Neural crest cell (in vitro differentiated cells): Measurements from ENCODE around the gene DCUN1D1. TPM values are rescaled to one million over a fixed set of nuclear protein-coding genes. Genes with fewer than 3 reads are reported as not detected.

Source experiments
- DNase-seq: peaks from one replicate; pipeline ENCODE4 v3.0.0; 2021; ENCODE audit warnings: low read depth, mixed read lengths, low spot score
- H3K27ac Mint-ChIP-seq: one replicate; pipeline ENCODE4 v1.8.0; 2021; ENCODE audit warnings: mild to moderate bottlenecking, mixed read lengths; ENCODE audit not compliant: unreplicated experiment
- H3K27me3 Mint-ChIP-seq: 2 replicates; pipeline ENCODE4 v1.8.0; 2021; ENCODE audit warnings: low read depth, mild to moderate bottlenecking, mixed read lengths
- H3K36me3 Mint-ChIP-seq: 2 replicates; pipeline ENCODE4 v1.8.0; 2021; ENCODE audit warnings: low read depth, mild to moderate bottlenecking, mixed read lengths
- H3K4me1 Mint-ChIP-seq: 2 replicates; pipeline ENCODE4 v1.8.0; 2021; ENCODE audit warnings: mixed read lengths
- H3K4me3 Mint-ChIP-seq: one replicate; pipeline ENCODE4 v1.8.0; 2021; ENCODE audit warnings: mild to moderate bottlenecking, mixed read lengths
- H3K9me3 Mint-ChIP-seq: 2 replicates; pipeline ENCODE4 v1.8.0; 2021; ENCODE audit warnings: mixed read lengths
- total RNA-seq: library from RNA; stranded (reverse); gene quantifications from 2 replicates; pipeline ENCODE4 v1.2.1, GENCODE V29; 2021
- TF ChIP-seq, protein P1 (sequence below): fragments of 200-600 bp; sonication (generic); conservative IDR thresholded peaks from 2 replicates; pipeline ENCODE4 v1.5.0; 2021; ENCODE audit warnings: antibody characterized with exemption, mild to moderate bottlenecking

Gene DCUN1D1
- total RNA-seq, 1 donor from 2014 or later: 48.3 TPM

DNA sequence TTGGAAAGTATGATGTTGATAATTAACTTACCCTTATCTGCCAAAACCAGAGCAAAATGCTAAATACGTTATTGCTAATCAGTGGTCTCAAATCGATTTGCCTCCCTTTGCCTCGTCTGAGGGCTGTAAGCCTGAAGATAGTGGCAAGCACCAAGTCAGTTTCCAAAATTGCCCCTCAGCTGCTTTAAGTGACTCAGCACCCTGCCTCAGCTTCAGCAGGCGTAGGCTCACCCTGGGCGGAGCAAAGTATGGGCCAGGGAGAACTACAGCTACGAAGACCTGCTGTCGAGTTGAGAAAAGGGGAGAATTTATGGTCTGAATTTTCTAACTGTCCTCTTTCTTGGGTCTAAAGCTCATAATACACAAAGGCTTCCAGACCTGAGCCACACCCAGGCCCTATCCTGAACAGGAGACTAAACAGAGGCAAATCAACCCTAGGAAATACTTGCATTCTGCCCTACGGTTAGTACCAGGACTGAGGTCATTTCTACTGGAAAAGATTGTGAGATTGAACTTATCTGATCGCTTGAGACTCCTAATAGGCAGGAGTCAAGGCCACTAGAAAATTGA, 59.7 kb downstream of the DCUN1D1 start:
- no peaks in the 10 kb centered on the region for H3K9me3 Mint-ChIP-seq
- H3K4me1 Mint-ChIP-seq: no peaks in the 10 kb centered on the region
- H3K4me3 Mint-ChIP-seq: no peak overlapping the region
- H3K36me3 Mint-ChIP-seq: no peaks in the 10 kb centered on the region
- no peaks in the 10 kb centered on the region for H3K27me3 Mint-ChIP-seq
- DNase-seq: no peak
- H3K27ac Mint-ChIP-seq: no peak overlapping the region
- TF ChIP-seq, protein P1, sequence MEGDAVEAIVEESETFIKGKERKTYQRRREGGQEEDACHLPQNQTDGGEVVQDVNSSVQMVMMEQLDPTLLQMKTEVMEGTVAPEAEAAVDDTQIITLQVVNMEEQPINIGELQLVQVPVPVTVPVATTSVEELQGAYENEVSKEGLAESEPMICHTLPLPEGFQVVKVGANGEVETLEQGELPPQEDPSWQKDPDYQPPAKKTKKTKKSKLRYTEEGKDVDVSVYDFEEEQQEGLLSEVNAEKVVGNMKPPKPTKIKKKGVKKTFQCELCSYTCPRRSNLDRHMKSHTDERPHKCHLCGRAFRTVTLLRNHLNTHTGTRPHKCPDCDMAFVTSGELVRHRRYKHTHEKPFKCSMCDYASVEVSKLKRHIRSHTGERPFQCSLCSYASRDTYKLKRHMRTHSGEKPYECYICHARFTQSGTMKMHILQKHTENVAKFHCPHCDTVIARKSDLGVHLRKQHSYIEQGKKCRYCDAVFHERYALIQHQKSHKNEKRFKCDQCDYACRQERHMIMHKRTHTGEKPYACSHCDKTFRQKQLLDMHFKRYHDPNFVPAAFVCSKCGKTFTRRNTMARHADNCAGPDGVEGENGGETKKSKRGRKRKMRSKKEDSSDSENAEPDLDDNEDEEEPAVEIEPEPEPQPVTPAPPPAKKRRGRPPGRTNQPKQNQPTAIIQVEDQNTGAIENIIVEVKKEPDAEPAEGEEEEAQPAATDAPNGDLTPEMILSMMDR: no peak

DNA sequence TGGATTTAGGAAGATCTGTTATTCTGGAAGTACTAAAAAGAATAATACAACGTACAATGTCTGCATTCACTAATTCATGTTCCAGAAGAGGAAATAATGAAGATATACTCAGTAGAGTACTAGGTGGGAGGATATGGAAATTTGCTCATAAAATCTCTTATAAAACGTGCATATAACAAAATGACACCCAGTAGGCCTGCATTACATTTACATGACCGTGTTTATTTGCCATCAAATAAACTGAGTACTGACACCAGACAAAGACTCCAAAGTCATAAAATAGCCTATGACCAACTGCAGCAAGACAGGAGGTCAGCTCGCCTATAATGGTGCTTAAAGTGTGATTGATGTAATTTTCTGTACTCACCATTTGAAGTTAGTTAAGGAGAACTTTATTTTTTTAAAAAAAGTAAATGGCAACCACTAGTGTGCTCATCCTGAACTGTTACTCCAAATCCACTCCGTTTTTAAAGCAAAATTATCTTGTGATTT, 60.4 kb downstream of the DCUN1D1 start:
- Mint-ChIP-seq H3K4me1 (no peaks in the 10 kb centered on the region), H3K9me3 (no peaks in the 10 kb centered on the region), H3K4me3 (no peak overlapping the region), H3K27me3 (no peaks in the 10 kb centered on the region), H3K36me3 (no peaks in the 10 kb centered on the region), H3K27ac (no peak overlapping the region)
- TF ChIP-seq, protein P1: no peak
- no peak for DNase-seq

DNA sequence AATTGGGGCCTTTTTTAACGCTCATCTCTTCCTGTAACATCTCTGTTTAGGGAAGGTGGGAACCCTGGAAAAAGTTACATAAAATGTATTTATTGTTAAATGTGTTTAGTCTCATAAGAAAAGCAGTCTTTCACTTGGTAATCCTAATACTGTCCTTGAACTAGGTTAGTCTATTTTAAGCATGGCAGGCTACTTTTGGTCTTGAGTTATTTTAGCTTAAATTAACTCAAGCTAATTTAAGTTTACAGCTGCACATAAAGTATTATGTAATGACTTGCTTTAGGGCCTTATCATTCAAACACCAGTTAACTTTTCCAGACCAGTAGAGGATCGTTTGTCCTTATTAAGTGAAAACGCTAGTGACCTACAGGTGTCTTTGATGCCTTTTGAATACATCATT, 63.2 kb downstream of the DCUN1D1 start:
- TF ChIP-seq, protein P1: no peak
- H3K4me1 Mint-ChIP-seq: peaks cover 2% of the 10 kb centered on the region
- no peaks in the 10 kb centered on the region for H3K27me3 Mint-ChIP-seq
- no peaks in the 10 kb centered on the region for H3K9me3 Mint-ChIP-seq
- H3K36me3 Mint-ChIP-seq: no peaks in the 10 kb centered on the region
- no peak overlapping the region for H3K27ac Mint-ChIP-seq
- no peak overlapping the region for H3K4me3 Mint-ChIP-seq
- no peak for DNase-seq

DNA sequence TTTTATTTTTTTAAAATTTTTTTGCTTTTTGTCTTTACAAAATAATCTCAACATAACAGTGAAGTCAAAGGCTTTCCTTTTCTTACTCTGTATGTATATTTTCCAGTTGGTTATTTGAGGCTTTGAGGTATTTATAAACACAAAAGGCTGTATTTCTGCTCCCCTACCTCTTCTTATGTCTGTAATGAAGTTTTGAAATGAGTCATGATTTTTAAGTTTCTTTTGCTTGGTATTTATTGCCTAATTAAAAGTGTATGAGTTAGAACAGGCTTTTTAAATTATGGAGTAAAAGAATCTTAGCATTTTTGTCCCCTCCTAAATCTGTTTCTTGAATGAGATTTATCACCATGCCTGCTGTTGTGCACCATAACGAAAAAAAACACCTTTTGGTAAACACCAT, 66.0 kb downstream of the DCUN1D1 start:
- Mint-ChIP-seq H3K4me3 (no peak overlapping the region), H3K4me1 (peaks cover 9% of the 10 kb centered on the region), H3K9me3 (no peaks in the 10 kb centered on the region), H3K27me3 (no peaks in the 10 kb centered on the region), H3K36me3 (no peaks in the 10 kb centered on the region), H3K27ac (no peak overlapping the region)
- TF ChIP-seq, protein P1: no peak
- no peak for DNase-seq

DNA sequence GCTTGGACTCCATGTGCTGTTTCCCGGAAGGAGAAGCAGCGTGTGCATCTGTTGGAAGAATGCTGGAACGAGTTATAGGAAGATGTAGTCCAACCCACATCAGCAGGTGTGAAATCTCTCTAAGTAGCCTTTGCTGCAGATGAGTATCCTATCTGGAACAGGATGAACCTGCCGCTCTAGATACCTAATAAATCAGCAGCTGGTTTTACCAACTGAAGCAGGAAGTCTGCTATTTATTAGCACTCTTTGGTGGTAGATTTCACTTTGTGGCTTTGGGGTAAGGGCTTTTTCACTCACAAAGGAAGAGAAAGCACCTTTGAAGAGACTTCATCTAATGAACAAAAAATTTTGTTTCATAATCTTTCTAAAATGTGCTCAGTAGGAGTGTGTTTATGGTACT, 66.4 kb downstream of the DCUN1D1 start:
- TF ChIP-seq, protein P1: no peak

More for the DNA sequence above, 66.4 kb downstream of the DCUN1D1 start:
- Mint-ChIP-seq H3K4me3 (no peak overlapping the region), H3K27ac (no peak overlapping the region), H3K4me1 (peaks cover 9% of the 10 kb centered on the region), H3K27me3 (no peaks in the 10 kb centered on the region), H3K9me3 (no peaks in the 10 kb centered on the region), H3K36me3 (no peaks in the 10 kb centered on the region)
- DNase-seq: no peak
